GM21723 (cell line): ENCODE measurements around the gene UBE2K.
"Not testable (repeated sequence)": the region's sequence is repeated elsewhere in the genome, so short reads cannot be mapped to it uniquely, and the experiment has no call there.

Experiments used
- ATAC-seq: cut with Tn5 transposase; IDR thresholded peaks from one replicate; pipeline ENCODE4 v1.9.1; 2021; ENCODE audit warnings: mild to moderate bottlenecking, moderate library complexity; ENCODE audit not compliant: unreplicated experiment

The UBE2K gene

GRCh38 chr4:39792128-39792527 lies 94.2 kb downstream of the UBE2K start:
- ATAC-seq = no peak

- no peak for ATAC-seq
Observed at GRCh38 chr4:39792529-39792928, 94.6 kb downstream of the UBE2K start.

- ATAC-seq = not testable (repeated sequence)
Observed at GRCh38 chr4:39792976-39793375, 95.0 kb downstream of the UBE2K start.

- no peak for ATAC-seq
Observed at GRCh38 chr4:39802005-39802404, 104.1 kb downstream of the UBE2K start.

- ATAC-seq = no peak
Observed at GRCh38 chr4:39808231-39808749, 110.4 kb downstream of the UBE2K start.

- no peak for ATAC-seq
Observed at GRCh38 chr4:39812500-39812899, 114.6 kb downstream of the UBE2K start.

- not testable (repeated sequence) for ATAC-seq
Observed at GRCh38 chr4:39813033-39813432, 115.1 kb downstream of the UBE2K start.

- ATAC-seq = not testable (repeated sequence)
Observed at GRCh38 chr4:39813761-39814160, 115.8 kb downstream of the UBE2K start.

- ATAC-seq = no peak
Observed at GRCh38 chr4:39814403-39815185, 116.7 kb downstream of the UBE2K start.

GRCh38 chr4:39818646-39819045 lies 120.7 kb downstream of the UBE2K start:
- no peak for ATAC-seq

GRCh38 chr4:39820186-39820585 lies 122.2 kb downstream of the UBE2K start:
- no peak for ATAC-seq

GRCh38 chr4:39821951-39822350 lies 124.0 kb downstream of the UBE2K start:
- no peak for ATAC-seq

GRCh38 chr4:39822662-39823061 lies 124.7 kb downstream of the UBE2K start:
- no peak for ATAC-seq

- ATAC-seq = no peak
Observed at GRCh38 chr4:39823191-39823590, 125.3 kb downstream of the UBE2K start.

GRCh38 chr4:39825090-39825489 lies 127.2 kb downstream of the UBE2K start:
- no peak for ATAC-seq

- ATAC-seq = no peak
Observed at GRCh38 chr4:39825741-39826231, 127.8 kb downstream of the UBE2K start.
